HL-60 (cell line): ENCODE results near the gene FPR1.

Source experiments
- DNase-seq, 2 experiments: peaks; one replicate each; pipeline ENCODE4 v3.0.0-alpha.2; 2010 to 2020; ENCODE audit warnings: low read depth in 1 of 2, low spot score in 1 of 2
- H3K27ac ChIP-seq: fragments of 250-450 bp; sonication (Bioruptor Pico); replicated peaks from 2 replicates; pipeline ENCODE4 v1.5.1; 2020; ENCODE audit warnings: mild to moderate bottlenecking, moderate library complexity
- H3K27me3 ChIP-seq: fragments of 250-450 bp; sonication (Bioruptor Pico); 2 replicates; pipeline ENCODE4 v1.5.1; 2021; ENCODE audit warnings: mild to moderate bottlenecking, moderate library complexity; ENCODE audit not compliant: insufficient read depth, poor library complexity, severe bottlenecking
- H3K4me3 ChIP-seq: replicated peaks from 2 replicates; pipeline ENCODE4 v1.5.1; 2011; ENCODE audit warnings: mild to moderate bottlenecking, control low read depth, low read length; ENCODE audit not compliant: insufficient read depth
- CTCF ChIP-seq: IDR thresholded peaks from one replicate; pipeline ENCODE4 v1.5.1; 2011; ENCODE audit warnings: low read length, control low read depth, inconsistent platforms; ENCODE audit not compliant: insufficient read depth
- GABPA ChIP-seq: IDR thresholded peaks from 2 replicates; pipeline ENCODE4 v1.6.1; 2012; ENCODE audit warnings: low read depth
- POLR2AphosphoS5 ChIP-seq: IDR thresholded peaks from 2 replicates; pipeline ENCODE4 v1.6.1; 2012; ENCODE audit warnings: low read depth
- REST ChIP-seq: IDR thresholded peaks from 2 replicates; pipeline ENCODE4 v1.6.1; 2012; ENCODE audit warnings: low read depth; ENCODE audit not compliant: insufficient replicate concordance
- SPI1 ChIP-seq: IDR thresholded peaks from 2 replicates; pipeline ENCODE4 v1.6.1; 2012; ENCODE audit warnings: low read depth, mild to moderate bottlenecking, borderline replicate concordance

The FPR1 gene

GRCh38 chr19:51789061-51789795 is 37.5 kb upstream of the FPR1 start:
- H3K4me3 ChIP-seq: no peak overlapping the region
- TF ChIP-seq SPI1 (no peak), POLR2AphosphoS5 (no peak), CTCF (no peak), GABPA (no peak), REST (no peak)
- no peak overlapping the region for H3K27ac ChIP-seq
- DNase-seq: no peak
- H3K27me3 ChIP-seq: no peaks in the 10 kb centered on the region

GRCh38 chr19:51788029-51788428 is 36.4 kb upstream of the FPR1 start:
- TF ChIP-seq GABPA (no peak), REST (no peak), SPI1 (no peak), POLR2AphosphoS5 (no peak), CTCF (no peak)
- H3K4me3 ChIP-seq: no peak overlapping the region
- H3K27ac ChIP-seq: no peak overlapping the region
- no peak for DNase-seq
- no peaks in the 10 kb centered on the region for H3K27me3 ChIP-seq

- Histone ChIP-seq H3K4me3 (no peak overlapping the region), H3K27me3 (no peaks in the 10 kb centered on the region), H3K27ac (no peak overlapping the region)
- TF ChIP-seq POLR2AphosphoS5 (no peak), REST (no peak), GABPA (no peak), SPI1 (no peak), CTCF (no peak)
- DNase-seq: no peak
Observed at GRCh38 chr19:51786646-51787494, 35.2 kb upstream of the FPR1 start.
